Epithelial cell of proximal tubule (primary cell): ENCODE results near the gene AGPS. TPM values are rescaled to one million over a fixed set of nuclear protein-coding genes. Genes with fewer than 3 reads are reported as not detected.

Experiments
- DNase-seq: peaks from one replicate; pipeline ENCODE4 v3.0.0-alpha.2; 2011; ENCODE audit warnings: low read depth
- H3K4me3 ChIP-seq: 2 replicates; pipeline ENCODE4 v1.5.1; 2011; ENCODE audit warnings: low read depth, mild to moderate bottlenecking, low read length
- total RNA-seq: library from RNA; depleted of rRNA; stranded (reverse); fragments of >200 nt; gene quantifications from 2 replicates; pipeline ENCODE4 v1.2.3, GENCODE V29; 2015
- TF ChIP-seq, protein P1 (sequence below): conservative IDR thresholded peaks from 2 replicates; pipeline ENCODE4 v1.5.1; 2012; ENCODE audit warnings: low read depth, mild to moderate bottlenecking, low read length

Gene AGPS
- total RNA-seq, 1 donor from 2014 or later = 36.8 TPM

GRCh38 chr2:177557794-177558193 lies 165.2 kb downstream of the AGPS start:
- TF ChIP-seq, protein P1, sequence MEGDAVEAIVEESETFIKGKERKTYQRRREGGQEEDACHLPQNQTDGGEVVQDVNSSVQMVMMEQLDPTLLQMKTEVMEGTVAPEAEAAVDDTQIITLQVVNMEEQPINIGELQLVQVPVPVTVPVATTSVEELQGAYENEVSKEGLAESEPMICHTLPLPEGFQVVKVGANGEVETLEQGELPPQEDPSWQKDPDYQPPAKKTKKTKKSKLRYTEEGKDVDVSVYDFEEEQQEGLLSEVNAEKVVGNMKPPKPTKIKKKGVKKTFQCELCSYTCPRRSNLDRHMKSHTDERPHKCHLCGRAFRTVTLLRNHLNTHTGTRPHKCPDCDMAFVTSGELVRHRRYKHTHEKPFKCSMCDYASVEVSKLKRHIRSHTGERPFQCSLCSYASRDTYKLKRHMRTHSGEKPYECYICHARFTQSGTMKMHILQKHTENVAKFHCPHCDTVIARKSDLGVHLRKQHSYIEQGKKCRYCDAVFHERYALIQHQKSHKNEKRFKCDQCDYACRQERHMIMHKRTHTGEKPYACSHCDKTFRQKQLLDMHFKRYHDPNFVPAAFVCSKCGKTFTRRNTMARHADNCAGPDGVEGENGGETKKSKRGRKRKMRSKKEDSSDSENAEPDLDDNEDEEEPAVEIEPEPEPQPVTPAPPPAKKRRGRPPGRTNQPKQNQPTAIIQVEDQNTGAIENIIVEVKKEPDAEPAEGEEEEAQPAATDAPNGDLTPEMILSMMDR = no peak
- DNase-seq = no peak
- no peak overlapping the region for H3K4me3 ChIP-seq

DNA sequence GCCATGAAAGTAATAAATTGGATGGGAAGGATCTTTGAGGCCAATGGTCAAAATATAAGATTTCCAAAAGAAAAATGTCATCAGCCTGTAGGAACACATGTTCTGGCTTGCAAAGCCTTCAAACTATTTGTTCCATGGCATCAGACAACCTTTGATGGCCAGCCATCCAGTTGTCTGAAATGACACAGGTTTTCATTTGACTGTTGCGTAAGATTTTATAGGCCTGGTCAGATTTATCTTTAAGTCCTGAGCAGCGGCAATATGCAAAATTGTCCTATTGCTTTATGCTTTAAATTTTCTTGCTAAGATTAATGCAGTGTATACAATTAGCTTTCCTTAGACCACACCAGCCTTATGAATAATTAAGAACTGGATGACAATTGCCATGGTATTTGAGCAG lies 167.1 kb downstream of the AGPS start:
- H3K4me3 ChIP-seq = no peak overlapping the region
- TF ChIP-seq, protein P1 = no peak
- DNase-seq = no peak

DNA sequence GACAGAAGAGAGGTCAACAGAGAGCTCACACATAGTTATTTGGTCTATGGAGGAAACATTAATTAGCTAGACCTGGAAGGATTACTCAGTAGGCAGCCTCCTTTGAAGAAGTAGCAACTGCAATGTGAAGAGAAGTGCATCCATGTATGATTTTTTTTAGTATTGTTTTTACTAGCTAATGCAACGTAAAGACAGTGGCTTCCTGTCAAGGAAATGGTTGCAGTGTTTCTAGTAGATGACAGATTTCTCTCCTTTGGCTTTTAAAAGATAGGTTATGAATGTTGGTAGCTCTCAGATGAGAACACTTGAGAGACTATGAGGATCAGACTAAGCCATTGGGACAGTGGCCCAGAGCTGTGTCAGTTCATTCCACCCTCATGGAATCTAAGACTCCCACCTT lies 175.8 kb downstream of the AGPS start:
- H3K4me3 ChIP-seq = no peak overlapping the region
- TF ChIP-seq, protein P1 = no peak
- no peak for DNase-seq

- DNase-seq = no peak
- H3K4me3 ChIP-seq = no peak overlapping the region
- TF ChIP-seq, protein P1 = no peak
Measured at GRCh38 chr2:177568893-177569292, 176.3 kb downstream of the AGPS start.

- TF ChIP-seq, protein P1 = no peak
- peak; percentile 38 for DNase-seq
Measured at GRCh38 chr2:177572236-177572671, 179.7 kb downstream of the AGPS start.

GRCh38 chr2:177573120-177573519 lies 180.5 kb downstream of the AGPS start:
- peak; percentile 55 for DNase-seq
- TF ChIP-seq, protein P1 = no peak
- no peak overlapping the region for H3K4me3 ChIP-seq

More at GRCh38 chr2:177572236-177572671, 179.7 kb downstream of the AGPS start:
- no peak overlapping the region for H3K4me3 ChIP-seq

GRCh38 chr2:177574356-177574755 lies 181.8 kb downstream of the AGPS start:
- TF ChIP-seq, protein P1 = no peak
- no peak for DNase-seq
- H3K4me3 ChIP-seq = no peak overlapping the region
